AG04449 (cell line): Measurements from ENCODE around the gene PLCL1.

ENCODE experiments used
- CTCF ChIA-PET: fragments of 350-600 bp; formaldehyde crosslinking; extraction: SDS; loops from one replicate; lab custom pipeline; 2021; ENCODE audit warnings: antibody characterized with exemption; lab: Yijun Ruan, JAX
- POLR2A ChIA-PET: fragments of 400-600, 350-600 bp; formaldehyde crosslinking; extraction: SDS; loops from one replicate; lab custom pipeline; 2020; ENCODE audit warnings: antibody characterized with exemption, inconsistent platforms; lab: Yijun Ruan, JAX
- DNase-seq: peaks from one replicate; pipeline ENCODE4 v3.0.0-alpha.2; 2010; ENCODE audit warnings: low read depth, low spot score
- H3K4me3 ChIP-seq: 2 replicates; pipeline ENCODE4 v1.5.1; 2011; ENCODE audit warnings: low read depth, mild to moderate bottlenecking, control low read depth, low read length
- TF ChIP-seq, protein P1 (sequence below): IDR thresholded peaks from one replicate; pipeline ENCODE4 v1.5.1; 2011; ENCODE audit warnings: mild to moderate bottlenecking, moderate library complexity, low read length, control low read depth, inconsistent platforms; ENCODE audit not compliant: insufficient read depth; ENCODE audit errors: missing control alignments

PLCL1 gene

DNA sequence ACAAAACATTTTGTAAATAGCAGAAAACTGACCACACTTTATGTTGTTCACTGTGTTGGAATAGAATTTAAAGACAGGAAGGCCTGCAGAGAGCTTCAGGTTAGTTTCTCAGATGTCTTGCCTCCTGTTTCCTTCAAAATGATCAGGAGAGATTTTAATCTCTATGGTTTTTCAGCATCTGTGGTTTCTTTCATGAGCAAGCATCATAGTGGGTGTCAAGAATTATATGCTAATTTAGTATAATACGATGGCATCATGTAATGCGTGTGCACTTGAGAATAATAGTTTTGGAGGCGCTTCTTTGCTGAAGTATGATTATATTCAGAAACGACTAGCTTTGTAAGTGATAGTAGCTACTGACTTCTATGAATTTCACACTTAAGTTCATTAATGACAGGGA lies 149.9 kb downstream of the PLCL1 start:
- CTCF ChIA-PET, result no interaction called here
- POLR2A ChIA-PET, result no interaction called here
- TF ChIP-seq, protein P1, sequence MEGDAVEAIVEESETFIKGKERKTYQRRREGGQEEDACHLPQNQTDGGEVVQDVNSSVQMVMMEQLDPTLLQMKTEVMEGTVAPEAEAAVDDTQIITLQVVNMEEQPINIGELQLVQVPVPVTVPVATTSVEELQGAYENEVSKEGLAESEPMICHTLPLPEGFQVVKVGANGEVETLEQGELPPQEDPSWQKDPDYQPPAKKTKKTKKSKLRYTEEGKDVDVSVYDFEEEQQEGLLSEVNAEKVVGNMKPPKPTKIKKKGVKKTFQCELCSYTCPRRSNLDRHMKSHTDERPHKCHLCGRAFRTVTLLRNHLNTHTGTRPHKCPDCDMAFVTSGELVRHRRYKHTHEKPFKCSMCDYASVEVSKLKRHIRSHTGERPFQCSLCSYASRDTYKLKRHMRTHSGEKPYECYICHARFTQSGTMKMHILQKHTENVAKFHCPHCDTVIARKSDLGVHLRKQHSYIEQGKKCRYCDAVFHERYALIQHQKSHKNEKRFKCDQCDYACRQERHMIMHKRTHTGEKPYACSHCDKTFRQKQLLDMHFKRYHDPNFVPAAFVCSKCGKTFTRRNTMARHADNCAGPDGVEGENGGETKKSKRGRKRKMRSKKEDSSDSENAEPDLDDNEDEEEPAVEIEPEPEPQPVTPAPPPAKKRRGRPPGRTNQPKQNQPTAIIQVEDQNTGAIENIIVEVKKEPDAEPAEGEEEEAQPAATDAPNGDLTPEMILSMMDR, result no peak
- DNase-seq, result no peak
- no peak overlapping the region for H3K4me3 ChIP-seq

DNA sequence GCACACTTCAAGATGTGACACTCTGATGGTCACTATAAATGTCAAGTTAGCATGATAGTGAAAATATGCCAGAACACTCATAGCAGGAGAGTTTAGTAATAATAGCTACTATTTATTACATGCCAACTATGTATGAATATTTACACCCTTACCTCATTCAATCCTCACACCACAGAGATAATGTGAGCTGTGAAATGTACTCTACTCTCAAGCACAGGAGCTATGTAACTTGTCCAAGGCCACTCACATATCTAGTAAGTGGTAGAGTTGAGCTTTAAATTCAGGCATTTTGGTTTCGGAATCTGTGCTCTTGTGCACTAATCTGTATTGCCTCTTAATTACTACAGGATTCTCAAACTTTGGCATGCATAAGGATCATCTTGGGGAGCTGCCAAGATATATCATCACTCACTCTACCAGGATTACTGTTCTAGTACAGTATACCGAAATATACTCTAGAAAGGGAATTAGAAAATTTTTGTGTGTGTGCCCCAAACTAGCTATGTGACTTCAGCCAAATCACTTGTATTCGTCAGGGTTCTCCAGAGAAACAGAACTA lies 154.3 kb downstream of the PLCL1 start:
- H3K4me3 ChIP-seq, result no peak overlapping the region
- POLR2A ChIA-PET, result no interaction called here
- TF ChIP-seq, protein P1, result no peak
- CTCF ChIA-PET, result no interaction called here
- no peak for DNase-seq

DNA sequence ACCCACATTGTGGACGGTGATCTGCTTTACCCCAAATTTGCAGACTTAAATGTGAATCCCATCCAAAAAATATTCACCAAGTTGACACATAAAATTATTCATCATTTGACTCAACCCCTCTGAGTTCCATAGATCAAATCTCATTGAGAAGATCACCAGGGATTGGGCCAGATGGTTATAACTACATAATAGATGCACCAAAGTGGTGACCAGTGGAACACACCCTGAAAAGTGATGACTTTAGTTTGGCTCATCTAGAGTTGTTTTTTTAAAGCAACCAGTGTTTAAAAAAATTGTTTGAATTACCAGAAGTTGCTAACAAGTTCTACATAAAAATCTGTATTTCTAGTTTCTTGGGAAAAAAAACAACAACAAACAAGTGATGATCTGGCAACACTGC lies 155.0 kb downstream of the PLCL1 start:
- TF ChIP-seq, protein P1, result no peak
- ChIA-PET POLR2A (no interaction called here), CTCF (no interaction called here)
- no peak overlapping the region for H3K4me3 ChIP-seq
- DNase-seq, result no peak

DNA sequence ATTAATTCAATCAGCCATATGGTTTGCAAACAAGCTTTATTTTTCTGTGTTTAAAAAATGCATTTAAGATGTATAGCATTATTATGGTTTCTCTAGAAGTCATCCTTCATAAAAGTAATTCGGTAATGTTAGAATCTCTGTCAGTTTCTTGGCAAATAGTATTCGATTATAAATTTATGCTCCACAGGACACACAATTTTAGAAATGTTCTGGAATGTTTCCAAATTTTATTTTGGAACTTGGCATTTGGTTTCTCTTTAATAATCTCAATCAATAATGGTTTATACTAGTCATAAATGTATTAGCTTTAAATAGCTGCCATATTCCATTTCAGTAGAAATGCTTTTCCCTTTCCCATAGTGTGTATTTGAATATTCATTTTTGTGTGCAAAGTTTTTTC lies 156.4 kb downstream of the PLCL1 start:
- ChIA-PET POLR2A (no interaction called here), CTCF (no interaction called here)
- TF ChIP-seq, protein P1, result no peak
- no peak for DNase-seq
- H3K4me3 ChIP-seq, result no peak overlapping the region

DNA sequence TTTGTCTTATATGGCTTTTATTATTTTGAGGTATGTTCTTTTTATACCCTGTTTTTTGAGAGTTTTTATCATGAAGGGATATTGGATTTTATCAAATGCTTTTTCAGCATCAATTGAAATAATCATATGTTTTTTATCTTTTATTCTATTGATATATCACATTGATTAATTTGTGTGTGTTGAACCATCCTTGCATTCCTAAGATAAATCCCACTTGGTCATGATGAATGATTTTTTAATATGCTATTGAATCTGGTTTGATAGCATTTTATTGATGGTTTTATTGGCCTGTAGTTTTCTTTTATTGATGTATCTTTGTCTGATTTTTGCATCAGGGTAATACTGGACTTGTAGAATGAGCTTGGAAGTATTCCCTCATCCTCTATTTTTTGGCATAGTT lies 160.3 kb downstream of the PLCL1 start:
- TF ChIP-seq, protein P1, result no peak
- ChIA-PET CTCF (no interaction called here), POLR2A (no interaction called here)
- no peak overlapping the region for H3K4me3 ChIP-seq
- no peak for DNase-seq

DNA sequence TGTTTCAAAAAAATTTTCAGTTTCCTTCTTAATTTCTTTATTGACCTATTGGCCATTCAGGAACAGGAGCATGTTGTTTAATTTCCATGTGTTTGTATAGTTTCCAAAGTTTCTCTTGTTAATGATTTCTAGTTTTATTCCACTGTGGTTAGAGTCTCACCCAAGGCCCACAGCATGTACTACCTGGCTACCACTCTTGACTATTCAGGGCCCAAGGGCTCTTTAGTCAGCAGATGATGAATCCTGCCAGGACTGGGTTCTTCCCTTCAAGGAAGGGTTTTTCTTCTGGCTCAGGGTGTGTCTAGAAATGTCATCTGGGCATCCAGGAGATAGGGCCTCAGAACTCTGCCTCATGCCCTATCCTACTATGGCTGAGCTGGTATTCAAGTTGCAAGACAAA lies 161.4 kb downstream of the PLCL1 start:
- no peak overlapping the region for H3K4me3 ChIP-seq
- TF ChIP-seq, protein P1, result no peak
- CTCF ChIA-PET, result no interaction called here
- POLR2A ChIA-PET, result no interaction called here
- DNase-seq, result no peak
